ENCODE results near the gene SP2. TPM values are rescaled to one million over a fixed set of nuclear protein-coding genes. Genes with fewer than 3 reads are reported as not detected.
A peak's percentile ranks its signal among the peaks of the same experiment; 100 is the strongest.

Gene SP2
- total RNA-seq, 1 donor from 2014 or later: 11.7 TPM

DNA sequence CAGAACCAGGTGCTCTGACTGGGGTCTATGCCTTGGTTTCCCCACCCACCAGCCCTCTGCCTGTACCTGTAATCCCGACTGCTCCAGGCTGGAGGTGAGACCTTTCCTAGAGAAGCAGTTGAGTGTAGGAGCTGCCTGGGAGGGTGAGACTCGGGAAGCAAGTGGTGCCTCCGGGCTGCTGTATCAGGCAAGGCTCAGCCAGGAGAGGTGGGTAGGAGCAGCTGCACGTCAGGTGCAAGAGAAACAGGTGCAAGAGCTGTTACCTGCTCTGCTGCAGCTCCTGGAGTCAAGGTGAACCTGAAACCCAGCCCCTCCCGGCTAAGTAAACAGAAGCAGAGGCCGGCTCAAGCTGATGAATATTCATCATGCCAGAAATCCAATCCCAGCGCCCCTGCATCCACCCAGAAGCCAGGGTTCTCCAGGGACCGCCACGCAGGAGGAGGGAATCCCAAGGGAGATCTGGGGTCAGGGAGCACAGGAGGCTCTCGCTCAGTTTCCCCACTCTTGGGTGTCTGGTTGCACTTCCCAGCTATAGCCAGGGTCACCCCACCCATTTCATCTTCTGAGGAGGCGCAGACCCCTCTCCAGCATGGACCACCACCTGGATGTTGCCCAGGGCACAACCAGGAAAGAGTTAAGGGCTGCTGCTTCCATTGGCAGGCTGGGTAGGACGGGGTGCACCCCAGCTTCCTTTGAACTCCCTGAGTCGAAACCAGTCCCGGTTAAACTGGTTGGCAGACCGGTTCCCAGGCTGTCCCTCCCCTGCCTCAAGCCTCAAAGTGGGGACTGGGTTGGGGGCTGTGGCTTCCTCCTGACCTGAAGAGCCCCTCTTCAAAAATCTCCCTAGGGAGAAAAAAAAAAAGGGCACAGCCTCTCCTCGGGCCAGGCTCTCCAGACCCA, 61.8 kb downstream of the SP2 start, which contains the start of gene PRR15L:
TSS of gene PRR15L (minus strand) at position 293 of the 900 bp plus-strand sequence. CDS start 4,649 bp downstream, outside the sequence.
- intact Hi-C loops (cut with DNase I): no loop called here
- DNase-seq (ENCODE audit: missing footprints) (no peak), ATAC-seq (no peak)

DNA sequence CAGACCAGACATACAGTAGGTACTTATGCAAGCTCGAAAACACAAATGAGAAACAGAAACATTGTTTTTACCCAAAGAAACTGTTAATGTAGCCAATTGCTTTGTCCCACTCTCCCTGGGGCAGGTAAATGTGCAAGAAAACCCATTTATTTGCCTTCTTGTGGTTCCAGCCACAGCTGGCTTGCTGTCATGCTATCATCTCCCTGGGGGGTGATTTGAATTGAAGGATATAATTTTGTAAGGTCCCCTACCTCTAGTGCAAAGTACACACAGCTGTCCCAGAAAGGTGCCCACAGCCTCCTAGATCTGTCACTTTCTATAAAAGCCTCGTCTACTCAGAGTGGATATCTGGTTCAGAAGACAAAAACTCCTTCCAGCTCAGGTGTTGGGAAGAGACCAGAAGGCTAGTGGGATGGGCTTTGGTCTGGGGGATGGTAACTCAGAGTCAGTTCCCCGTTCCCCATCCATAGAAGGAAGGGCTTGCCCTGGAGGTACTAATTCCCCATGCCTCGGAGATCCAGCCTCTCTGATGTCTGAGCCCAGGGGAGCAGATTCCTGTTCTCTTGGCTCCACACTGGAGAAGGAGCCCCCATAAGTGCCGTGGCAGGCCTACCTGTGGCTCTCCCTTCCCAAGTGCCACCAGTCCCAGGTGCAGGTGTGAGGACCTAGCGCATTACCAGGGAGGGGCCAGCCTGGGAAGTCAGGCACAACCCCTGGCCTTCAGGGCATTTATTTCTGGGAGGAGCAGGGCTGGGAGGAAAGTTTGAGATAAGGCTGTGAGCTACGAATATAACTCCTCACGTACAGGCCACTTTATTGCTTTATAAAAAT, 64.0 kb downstream of the SP2 start:
- no peak for DNase-seq (ENCODE audit: missing footprints)
- ATAC-seq: no peak
- intact Hi-C loops (cut with DNase I): no loop called here

DNA sequence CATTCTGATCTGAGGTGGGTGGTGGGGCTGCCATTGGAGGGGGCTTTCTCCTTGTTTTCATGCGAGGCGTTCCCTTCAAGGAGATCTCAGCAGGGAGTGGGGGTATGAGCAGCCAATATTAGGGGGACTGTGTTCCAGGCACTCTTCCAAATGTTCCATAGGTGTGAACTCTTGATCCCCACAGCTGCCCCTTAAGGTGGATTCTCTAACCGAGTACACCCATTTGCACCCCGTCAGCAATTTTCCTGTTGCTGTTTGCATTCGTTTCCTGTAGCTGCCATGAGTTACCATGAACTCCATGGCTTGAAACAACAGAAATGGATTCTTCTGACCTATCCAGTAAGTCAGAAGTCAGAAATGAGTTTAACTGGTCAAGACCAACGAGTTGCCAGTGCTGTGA, 65.4 kb downstream of the SP2 start:
- ATAC-seq (no peak), DNase-seq (ENCODE audit: missing footprints) (no peak)
- intact Hi-C loops (cut with DNase I): no loop called here

DNA sequence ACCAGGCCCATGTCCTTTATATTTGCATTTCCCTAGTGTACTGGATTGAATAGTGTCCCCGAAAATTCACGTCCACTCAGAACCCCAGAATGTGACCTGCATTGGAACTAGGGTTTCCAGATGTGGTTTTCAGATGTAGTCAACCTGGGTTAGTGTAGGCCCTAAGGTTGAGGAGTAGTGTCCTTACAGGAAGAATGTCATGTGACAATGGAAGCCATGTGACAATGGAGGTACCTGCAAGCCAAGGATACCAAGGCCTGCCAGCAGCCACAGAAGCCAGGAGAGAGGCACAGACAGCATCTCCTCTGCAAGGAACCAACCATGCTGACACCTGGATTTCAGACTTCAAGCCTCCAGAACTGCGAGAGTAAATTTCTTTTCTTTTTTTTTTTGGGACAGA, 66.9 kb downstream of the SP2 start:
- ATAC-seq (no peak), DNase-seq (ENCODE audit: missing footprints) (no peak)
- intact Hi-C loops (cut with DNase I): no loop called here

DNA sequence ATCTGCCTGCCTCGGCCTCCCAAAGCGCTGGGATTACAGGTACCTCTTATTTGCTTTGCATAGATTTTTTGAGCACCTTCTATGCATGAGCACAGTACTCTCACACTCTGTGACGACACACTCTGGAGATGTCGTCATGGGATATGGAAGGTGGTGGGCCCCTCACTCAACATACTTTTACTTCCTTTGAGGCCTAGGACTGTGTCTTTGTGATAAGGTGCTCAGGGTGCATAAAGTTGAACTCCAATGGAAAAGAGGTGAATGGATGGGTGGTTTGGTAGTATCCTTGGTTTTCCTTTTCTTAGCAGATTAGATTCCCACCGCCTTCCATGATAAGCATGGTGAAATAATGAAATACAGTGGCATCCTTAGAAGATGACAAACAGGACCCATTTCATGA, 68.8 kb downstream of the SP2 start:
- ATAC-seq (no peak), DNase-seq (ENCODE audit: missing footprints) (no peak)
- intact Hi-C loops (cut with DNase I): no loop called here

DNA sequence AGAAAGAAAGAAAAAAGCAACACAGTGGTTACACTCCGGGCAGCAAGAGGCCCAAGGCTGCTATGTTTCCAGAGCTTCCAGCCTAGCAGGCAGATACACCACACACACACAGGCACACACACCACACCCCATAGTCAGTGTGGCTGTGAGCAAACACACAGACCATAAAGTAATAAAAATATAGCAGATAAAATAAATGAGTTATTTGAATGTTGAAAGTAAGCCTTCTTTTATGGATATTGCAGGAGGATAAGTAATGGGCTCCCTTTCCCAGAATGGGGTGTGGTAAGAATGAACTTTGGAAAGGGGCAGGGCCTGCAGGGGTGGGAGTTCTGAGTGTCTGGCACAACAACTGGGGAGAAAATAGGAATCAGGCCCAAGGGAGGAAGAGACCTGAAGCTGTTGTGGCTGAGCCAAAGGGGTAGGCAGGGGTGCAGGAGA, 70.1 kb downstream of the SP2 start:
- DNase-seq (ENCODE audit: missing footprints): no peak
- no peak for ATAC-seq
- intact Hi-C loops (cut with DNase I): no loop called here

DNA sequence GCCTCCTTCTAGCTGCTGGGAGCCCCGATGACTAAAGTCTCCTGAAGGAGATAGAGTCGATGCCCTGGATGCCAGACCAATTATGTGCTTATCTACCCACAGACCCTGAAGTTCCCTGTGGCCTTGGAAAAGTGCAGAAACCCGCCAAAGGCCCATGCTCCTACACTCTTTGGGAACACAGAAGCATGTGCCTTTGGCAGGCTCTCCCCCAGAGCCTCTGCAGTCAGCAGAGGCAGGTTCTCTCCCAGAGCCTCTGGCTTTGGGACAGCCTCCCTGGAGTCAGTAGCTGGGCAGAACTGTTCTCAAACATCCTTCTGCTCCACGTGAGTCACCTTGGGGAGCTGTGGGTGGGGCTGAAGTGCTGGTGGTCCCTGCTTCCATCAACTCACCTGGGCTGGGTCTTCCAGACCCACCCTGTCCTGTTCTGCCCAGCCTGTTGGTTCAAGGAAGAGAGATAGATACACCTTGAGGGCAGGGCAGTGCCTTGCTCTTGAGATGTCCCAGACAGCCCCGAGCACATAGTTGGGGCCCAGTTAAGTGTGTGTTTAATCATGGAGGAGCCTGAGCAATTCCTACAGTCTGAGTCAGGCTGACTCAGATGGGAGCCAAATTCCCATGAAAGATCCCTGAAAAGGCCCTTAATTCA, 71.7 kb downstream of the SP2 start:
- DNase-seq (ENCODE audit: missing footprints): no peak
- ATAC-seq: no peak
- intact Hi-C loops (cut with DNase I): no loop called here

DNA sequence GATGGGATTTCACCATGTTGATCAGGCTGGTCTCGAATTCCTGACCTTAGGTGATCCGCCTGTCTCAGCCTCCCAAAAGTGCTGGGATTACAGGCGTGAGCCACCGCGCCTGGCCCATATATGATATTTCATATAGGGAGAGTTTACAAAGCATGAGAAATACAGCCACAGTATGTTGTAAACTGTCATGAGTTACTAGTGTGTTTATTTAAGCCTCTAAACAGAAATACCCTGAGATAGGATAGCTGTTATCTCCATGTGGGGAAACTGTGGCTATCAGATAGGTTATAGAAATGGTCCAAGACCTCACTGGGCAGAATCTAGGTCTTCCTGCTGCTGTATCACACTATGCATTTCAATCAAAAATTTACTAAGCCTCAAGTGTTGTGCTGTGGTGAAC, 72.8 kb downstream of the SP2 start:
- ATAC-seq (no peak), DNase-seq (ENCODE audit: missing footprints) (no peak)
- intact Hi-C loops (cut with DNase I): no loop called here

DNA sequence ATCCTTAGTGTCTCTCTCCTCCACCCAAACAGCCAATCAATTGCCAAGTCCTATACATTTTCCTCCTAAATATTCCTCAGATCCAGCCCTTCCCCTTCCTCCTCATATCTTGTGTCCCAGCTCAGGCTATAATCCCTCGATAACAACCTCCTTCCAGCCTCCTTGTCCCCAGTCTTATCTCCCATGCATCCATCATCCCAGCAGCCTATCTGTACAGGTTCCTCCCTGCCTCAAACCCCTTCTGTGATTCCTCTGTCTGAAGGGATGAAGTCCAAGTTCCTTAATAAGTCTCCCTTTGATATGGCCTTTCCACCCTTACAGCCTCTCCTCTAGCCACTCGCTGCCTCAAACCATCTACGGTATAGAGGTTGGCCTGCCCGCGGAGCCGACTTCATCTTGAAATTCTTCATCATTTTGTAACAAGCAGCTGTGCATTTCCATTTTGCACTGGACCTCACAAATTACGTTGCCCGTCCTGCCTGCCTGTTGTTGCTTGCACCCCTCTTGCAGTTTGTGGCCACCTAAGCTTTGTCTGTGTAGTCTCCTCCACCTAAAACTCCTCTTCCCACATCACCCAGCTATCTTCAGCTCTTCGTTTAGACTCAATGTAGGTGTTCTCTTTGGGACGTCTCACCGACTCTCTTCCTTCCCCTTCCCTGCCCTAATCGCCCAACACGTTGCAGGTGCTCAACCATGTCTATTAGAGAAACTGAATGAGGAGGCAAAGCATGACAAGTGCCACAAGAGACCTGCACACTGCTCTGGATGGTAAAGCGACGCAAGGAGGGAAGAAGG, 74.1 kb downstream of the SP2 start:
- DNase-seq (ENCODE audit: missing footprints): no peak
- no peak for ATAC-seq
- intact Hi-C loops (cut with DNase I): loop anchor here (1.0 to 10.0 kb wide), 4 partner anchors 21 to 129 kb away; partner anchors contain the start of genes SCRN2 and SP2

DNA sequence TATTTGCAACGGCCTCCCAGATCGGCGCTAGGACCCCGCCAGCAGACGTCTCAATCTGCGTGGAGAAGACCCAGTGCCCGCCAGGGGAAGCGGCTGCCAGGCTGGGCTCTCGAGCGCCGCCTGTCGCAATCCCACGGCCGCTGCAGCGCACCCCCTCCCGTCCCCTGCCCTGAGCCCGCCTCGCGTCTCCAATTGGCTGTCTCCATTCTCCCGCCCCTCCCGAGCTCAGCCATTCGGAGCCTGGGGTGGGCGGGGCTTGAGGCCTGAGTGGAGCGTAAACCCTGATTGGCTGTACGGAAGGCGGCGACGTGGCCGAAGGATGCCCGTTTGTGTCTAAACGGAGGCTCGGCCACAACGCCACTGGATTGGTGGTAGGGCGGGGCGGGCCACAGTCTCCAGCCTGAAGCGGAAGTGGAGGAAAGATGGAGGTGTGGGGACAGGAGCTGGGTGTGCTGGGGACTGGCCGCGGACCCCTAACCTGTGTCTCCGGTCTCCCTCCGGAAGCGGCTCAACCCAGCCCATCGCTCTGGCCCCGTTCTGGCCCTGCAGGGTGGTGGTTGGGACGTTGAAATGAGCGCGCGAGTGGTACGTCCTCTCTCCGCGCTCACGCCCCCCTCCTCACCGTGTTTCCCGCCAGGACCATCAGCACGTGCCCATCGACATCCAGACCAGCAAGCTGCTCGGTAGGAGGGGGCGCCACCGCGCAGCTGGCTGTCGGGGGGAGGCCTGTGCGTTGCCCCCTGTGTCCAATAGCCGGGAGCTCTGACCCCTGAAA, 74.9 kb downstream of the SP2 start, which contains the start of gene CDK5RAP3:
TSS of gene CDK5RAP3 (plus strand) at position 389 of the 775 bp plus-strand sequence. CDS start at position 423, 34 bp downstream.
- ATAC-seq: peak; percentile 99
- DNase-seq (ENCODE audit: missing footprints): peak; percentile 100
- intact Hi-C loops (cut with DNase I): loop anchor here (1.0 to 10.0 kb wide), 4 partner anchors 22 to 130 kb away; partner anchors contain the start of genes SCRN2 and SP2

DNA sequence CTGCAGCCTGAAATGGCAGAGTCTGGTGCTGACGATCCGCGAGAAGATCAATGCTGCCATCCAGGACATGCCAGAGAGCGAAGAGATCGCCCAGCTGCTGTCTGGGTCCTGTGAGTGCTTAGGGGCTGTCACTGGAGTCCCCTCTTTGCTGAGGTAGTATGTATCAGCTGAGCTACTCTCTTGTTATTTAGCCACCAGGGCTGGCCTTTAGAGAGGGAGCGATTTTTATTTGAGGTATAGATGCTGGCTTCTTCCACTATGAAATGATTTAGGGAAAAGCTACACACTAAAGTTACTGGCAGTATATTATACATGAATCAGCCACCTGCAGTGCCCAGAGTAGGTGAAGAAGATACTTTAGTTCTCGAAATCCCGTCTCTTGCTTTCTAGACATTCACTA, 77.5 kb downstream of the SP2 start:
- ATAC-seq (no peak), DNase-seq (ENCODE audit: missing footprints) (no peak)
- intact Hi-C loops (cut with DNase I): loop anchor here (10.0 kb wide), 1 partner anchor 101 kb away; no protein-coding TSS in a partner anchor

DNA sequence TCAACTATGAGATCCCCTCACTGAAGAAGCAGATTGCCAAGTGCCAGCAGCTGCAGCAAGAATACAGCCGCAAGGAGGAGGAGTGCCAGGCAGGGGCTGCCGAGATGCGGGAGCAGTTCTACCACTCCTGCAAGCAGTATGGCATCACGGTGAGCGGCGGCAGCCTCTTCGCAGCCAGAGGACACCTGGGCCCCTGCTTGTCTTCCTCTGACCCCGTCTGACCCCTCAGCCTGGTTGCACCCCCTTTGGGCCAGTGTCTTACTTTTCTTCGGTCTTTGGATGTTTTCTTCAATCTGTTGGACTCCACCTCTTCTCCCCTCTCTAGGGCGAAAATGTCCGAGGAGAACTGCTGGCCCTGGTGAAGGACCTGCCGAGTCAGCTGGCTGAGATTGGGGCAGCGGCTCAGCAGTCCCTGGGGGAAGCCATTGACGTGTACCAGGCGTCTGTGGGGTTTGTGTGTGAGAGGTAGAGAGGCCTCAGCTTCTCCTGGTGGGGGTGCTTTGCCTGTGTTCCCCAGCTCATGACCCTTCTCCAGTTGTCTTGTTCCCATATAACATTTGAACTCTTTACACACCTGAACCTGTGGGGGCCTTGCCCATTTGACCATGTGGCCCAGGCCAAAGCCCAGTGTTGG, 79.3 kb downstream of the SP2 start:
- ATAC-seq (no peak), DNase-seq (ENCODE audit: missing footprints) (no peak)
- intact Hi-C loops (cut with DNase I): loop anchor here (10.0 kb wide), 1 partner anchor 99 kb away; no protein-coding TSS in a partner anchor

DNA sequence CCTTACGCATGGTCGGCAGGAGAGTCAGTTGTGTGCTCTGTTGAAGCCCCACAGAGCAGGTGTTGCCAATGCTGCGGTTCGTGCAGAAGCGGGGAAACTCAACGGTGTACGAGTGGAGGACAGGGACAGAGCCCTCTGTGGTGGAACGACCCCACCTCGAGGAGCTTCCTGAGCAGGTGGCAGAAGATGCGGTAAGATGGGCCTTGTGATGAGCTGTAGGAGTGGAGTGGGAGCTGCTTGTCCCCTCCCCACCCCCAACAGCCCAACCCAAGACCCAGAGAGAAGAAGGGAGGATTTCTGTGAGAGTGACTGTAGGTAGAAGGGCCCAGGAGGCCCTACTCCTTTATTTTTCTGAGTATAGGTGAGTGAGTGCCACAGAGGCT, 79.8 kb downstream of the SP2 start:
- intact Hi-C loops (cut with DNase I): loop anchor here (10.0 kb wide), 1 partner anchor 99 kb away; no protein-coding TSS in a partner anchor
- no peak for ATAC-seq
- DNase-seq (ENCODE audit: missing footprints): no peak

DNA sequence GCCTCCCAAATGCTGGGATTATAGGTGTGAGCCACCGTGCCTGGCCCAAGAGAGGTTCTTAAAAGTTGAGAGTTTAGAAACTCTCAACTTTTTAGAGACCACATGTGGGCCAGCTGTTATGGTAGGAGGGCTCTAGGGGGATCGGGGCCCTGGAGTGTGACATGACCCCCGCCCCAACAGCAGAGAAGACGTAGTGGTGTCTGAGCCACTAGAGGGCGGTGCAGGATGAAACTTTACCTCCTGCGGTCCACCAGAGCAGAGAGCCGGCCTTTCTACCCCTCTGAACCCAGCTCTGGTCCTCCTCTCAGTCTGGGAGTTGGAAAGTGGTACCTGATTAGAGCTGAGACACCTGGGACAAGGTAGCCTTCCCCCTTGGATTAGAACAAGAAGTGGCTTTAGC, 82.3 kb downstream of the SP2 start:
- DNase-seq (ENCODE audit: missing footprints): no peak

More for the DNA sequence above, 82.3 kb downstream of the SP2 start:
- peak; percentile 71 for ATAC-seq
- intact Hi-C loops (cut with DNase I): loop anchor here (1.0 to 10.0 kb wide), 2 partner anchors 40 to 96 kb away; no protein-coding TSS in a partner anchor
